Kidney capillary endothelial cell (primary cell): ENCODE measurements around the gene MNT.
"Not testable (repeated sequence)": the region's sequence is repeated elsewhere in the genome, so short reads cannot be mapped to it uniquely, and the experiment has no call there.

Source experiments
- DNase-seq: peaks from one replicate; pipeline ENCODE4 v3.0.0-alpha.2; 2018; ENCODE audit warnings: low spot score

Gene MNT

GRCh38 chr17:2400877-2401425, at the start of gene MNT:
TSS of gene MNT (minus strand) at chr17:2401060. CDS start at chr17:2400712, 348 bp downstream.
- peak; percentile 89 for DNase-seq

- DNase-seq: no peak
Observed at GRCh38 chr17:2450016-2450650, 49.3 kb upstream of the MNT start.

- no peak for DNase-seq
Observed at GRCh38 chr17:2449486-2449885, 48.6 kb upstream of the MNT start.

GRCh38 chr17:2447479-2447878, 46.6 kb upstream of the MNT start:
- DNase-seq: not testable (repeated sequence)

GRCh38 chr17:2445638-2446037, 44.8 kb upstream of the MNT start:
- no peak for DNase-seq

- DNase-seq: no peak
Observed at GRCh38 chr17:2444382-2444781, 43.5 kb upstream of the MNT start.

- DNase-seq: no peak
Observed at GRCh38 chr17:2442166-2442565, 41.3 kb upstream of the MNT start.

- DNase-seq: no peak
Observed at GRCh38 chr17:2440930-2441329, 40.1 kb upstream of the MNT start.

GRCh38 chr17:2439997-2440396, 39.1 kb upstream of the MNT start:
- not testable (repeated sequence) for DNase-seq

GRCh38 chr17:2438823-2439222, 38.0 kb upstream of the MNT start:
- no peak for DNase-seq

GRCh38 chr17:2436316-2436905, 35.6 kb upstream of the MNT start:
- DNase-seq: no peak

- DNase-seq: no peak
Observed at GRCh38 chr17:2435862-2436261, 35.0 kb upstream of the MNT start.

GRCh38 chr17:2435181-2435741, 34.4 kb upstream of the MNT start:
- no peak for DNase-seq

- DNase-seq: no peak
Observed at GRCh38 chr17:2433696-2434095, 32.8 kb upstream of the MNT start.

- no peak for DNase-seq
Observed at GRCh38 chr17:2427910-2428309, 27.1 kb upstream of the MNT start.

- DNase-seq: no peak
Observed at GRCh38 chr17:2427215-2427614, 26.4 kb upstream of the MNT start.

- DNase-seq: no peak
Observed at GRCh38 chr17:2423271-2423670, 22.4 kb upstream of the MNT start.

GRCh38 chr17:2421315-2422147, 20.7 kb upstream of the MNT start:
- DNase-seq: no peak

GRCh38 chr17:2420176-2420575, 19.3 kb upstream of the MNT start:
- no peak for DNase-seq

GRCh38 chr17:2419486-2419885, 18.6 kb upstream of the MNT start:
- no peak for DNase-seq

- DNase-seq: no peak
Observed at GRCh38 chr17:2418572-2418971, 17.7 kb upstream of the MNT start.

GRCh38 chr17:2416010-2416734, 15.3 kb upstream of the MNT start:
- DNase-seq: peak; percentile 74
